Testis (tissue), 3 donors: ENCODE results near the gene VASH2. TPM values are rescaled to one million over a fixed set of nuclear protein-coding genes. Genes with fewer than 3 reads are reported as not detected.

Source experiments
- DNase-seq: peaks from one replicate; pipeline ENCODE4 v3.0.0-alpha.2; 2019
- H3K27ac ChIP-seq, 2 donors: fragments of 200-600 bp; sonication (generic); one replicate each; pipeline ENCODE4 v1.5.1; 2019
- H3K27me3 ChIP-seq: fragments of 200-600 bp; sonication (generic); one replicate; pipeline ENCODE4 v1.5.1; 2019
- H3K36me3 ChIP-seq: fragments of 200-600 bp; sonication (generic); one replicate; pipeline ENCODE4 v1.5.1; 2017; ENCODE audit warnings: low read depth; ENCODE audit errors: missing control alignments
- H3K4me1 ChIP-seq: fragments of 200-600 bp; sonication (generic); one replicate; pipeline ENCODE4 v1.5.1; 2019
- H3K4me3 ChIP-seq, 2 donors: fragments of 200-600 bp; sonication (generic); one replicate each; pipeline ENCODE4 v1.5.1; 2017 to 2019
- H3K9me3 ChIP-seq: fragments of 200-600 bp; sonication (generic); one replicate; pipeline ENCODE4 v1.5.1; 2017
- POLR2A ChIP-seq: fragments of 450-650 bp; IDR thresholded peaks from one replicate; pipeline ENCODE4 v1.6.1; 2017; ENCODE audit warnings: antibody characterized with exemption, mild to moderate bottlenecking, moderate library complexity
- WGBS, 2 donors: methylation state at CpG; one replicate each; pipeline ENCODE4 v1.1.5; 2018; 5-methylcytosine and 5-hydroxymethylcytosine counted together
- intact Hi-C: fragments of 100-400 bp; cut with DNase I; formaldehyde crosslinking; loops from one replicate; pipeline ENCODE4 v1.15.1; 2023; ENCODE audit warnings: low total_unique reads
- polyA plus RNA-seq: library from polyadenylated mRNA; stranded (reverse); fragments of 350-450 nt; fragmentation: Illumina TruSeq; extraction: RNeasy Lipid Tissue Mini Kit (QIAGEN cat#74804); gene quantifications from one replicate; pipeline ENCODE4 v1.2.3, GENCODE V29; 2014; ENCODE audit warnings: low read depth, low replicate concordance; ENCODE audit not compliant: insufficient read depth
- total RNA-seq, 2 donors: library from RNA; depleted of rRNA; stranded (reverse); fragments of >200 nt; gene quantifications; one replicate each; pipeline ENCODE4 v1.2.3, GENCODE V29; 2016
- TF ChIP-seq, protein P1 (sequence below), 3 experiments: fragments of 450-650 bp in 2 of 3; fragments of 200-600 bp in 1 of 3; sonication (generic) in 1 of 3; IDR thresholded peaks; one replicate each; pipeline ENCODE4 v1.5.1; 2016 to 2019; ENCODE audit warnings: antibody characterized with exemption in 3 of 3, mild to moderate bottlenecking in 2 of 3, moderate library complexity in 1 of 3

Gene VASH2
- total and polyA plus RNA-seq, 3 donors from 2014 or later, result 9.5 to 30.9 (median 18.0) TPM

DNA sequence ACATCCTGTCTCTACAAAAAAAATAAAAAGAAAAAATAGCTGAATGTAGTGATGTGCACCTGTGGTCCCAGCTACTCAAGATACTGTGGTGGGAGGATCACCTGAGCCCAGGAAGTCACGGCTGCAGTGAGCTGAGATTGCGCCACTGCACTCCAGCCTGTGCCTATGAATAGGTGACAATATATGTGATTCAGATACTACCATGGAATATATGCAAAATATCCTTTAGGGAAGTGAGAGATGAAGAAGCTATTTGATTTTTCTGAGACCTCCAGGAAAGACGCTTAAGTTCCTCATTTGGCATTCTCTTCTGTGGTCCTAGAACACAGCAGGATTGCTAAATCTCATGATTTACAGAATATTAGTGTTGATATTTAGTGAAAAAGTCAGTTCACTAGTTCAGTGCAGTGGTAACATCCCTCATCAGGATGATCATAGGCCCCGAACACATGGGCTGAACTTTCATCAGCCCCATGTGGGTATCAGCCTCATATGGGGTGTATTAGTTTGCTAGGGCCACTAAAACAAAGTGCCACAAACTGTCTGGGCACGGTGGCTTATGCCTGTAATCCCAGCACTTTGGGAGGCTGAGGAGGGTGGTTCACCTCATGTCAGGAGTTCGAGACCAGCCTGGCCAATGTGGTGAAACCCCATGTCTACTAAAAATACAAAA, 6.0 kb upstream of the VASH2 start:
- TF ChIP-seq, protein P1, sequence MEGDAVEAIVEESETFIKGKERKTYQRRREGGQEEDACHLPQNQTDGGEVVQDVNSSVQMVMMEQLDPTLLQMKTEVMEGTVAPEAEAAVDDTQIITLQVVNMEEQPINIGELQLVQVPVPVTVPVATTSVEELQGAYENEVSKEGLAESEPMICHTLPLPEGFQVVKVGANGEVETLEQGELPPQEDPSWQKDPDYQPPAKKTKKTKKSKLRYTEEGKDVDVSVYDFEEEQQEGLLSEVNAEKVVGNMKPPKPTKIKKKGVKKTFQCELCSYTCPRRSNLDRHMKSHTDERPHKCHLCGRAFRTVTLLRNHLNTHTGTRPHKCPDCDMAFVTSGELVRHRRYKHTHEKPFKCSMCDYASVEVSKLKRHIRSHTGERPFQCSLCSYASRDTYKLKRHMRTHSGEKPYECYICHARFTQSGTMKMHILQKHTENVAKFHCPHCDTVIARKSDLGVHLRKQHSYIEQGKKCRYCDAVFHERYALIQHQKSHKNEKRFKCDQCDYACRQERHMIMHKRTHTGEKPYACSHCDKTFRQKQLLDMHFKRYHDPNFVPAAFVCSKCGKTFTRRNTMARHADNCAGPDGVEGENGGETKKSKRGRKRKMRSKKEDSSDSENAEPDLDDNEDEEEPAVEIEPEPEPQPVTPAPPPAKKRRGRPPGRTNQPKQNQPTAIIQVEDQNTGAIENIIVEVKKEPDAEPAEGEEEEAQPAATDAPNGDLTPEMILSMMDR (IDR thresholded peaks at IDR 0.05), result no peak
- no peak for TF ChIP-seq POLR2A

DNA sequence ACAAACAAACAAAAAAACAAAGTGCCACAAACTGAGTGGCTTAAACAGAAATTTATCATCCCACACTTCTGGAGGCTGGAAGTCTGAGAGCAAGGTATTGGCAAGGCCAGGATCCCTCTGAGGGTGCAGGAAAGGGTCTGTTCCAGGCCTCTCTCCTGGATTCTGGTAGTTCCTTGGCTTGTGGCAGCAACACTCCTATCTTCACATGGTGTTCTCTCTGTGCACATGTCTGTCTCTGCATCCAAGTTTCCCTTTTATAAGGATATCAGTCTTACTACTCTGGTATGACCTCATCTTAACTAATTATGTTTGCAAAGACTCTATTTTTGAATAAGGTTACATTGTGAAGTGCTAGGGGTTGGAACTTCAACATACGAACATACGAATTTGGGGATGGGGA, 5.3 kb upstream of the VASH2 start:
- Histone ChIP-seq H3K36me3 (no peaks in the 10 kb centered on the region), H3K27ac (no peak overlapping the region), H3K4me1 (no peaks in the 10 kb centered on the region), H3K27me3 (no peaks in the 10 kb centered on the region), H3K4me3 (no peak overlapping the region), H3K9me3 (no peaks in the 10 kb centered on the region)
- 87 to 93% methylated on average over 2 of the region's 2 CpGs for WGBS, 2 donors
- no peak for DNase-seq
- TF ChIP-seq POLR2A, result no peak
- TF ChIP-seq, protein P1 (IDR thresholded peaks at IDR 0.05), result no peak
- intact Hi-C loops, result no loop called here

More for the DNA sequence above, 6.0 kb upstream of the VASH2 start:
- 87 to 91% methylated on average over 6 of the region's 6 CpGs for WGBS, 2 donors
- no peaks in the 10 kb centered on the region for H3K9me3 ChIP-seq
- H3K36me3 ChIP-seq, result no peaks in the 10 kb centered on the region
- no peaks in the 10 kb centered on the region for H3K27me3 ChIP-seq
- no peak for DNase-seq
- intact Hi-C loops, result no loop called here
- H3K4me3 ChIP-seq, result no peak overlapping the region
- H3K4me1 ChIP-seq, result no peaks in the 10 kb centered on the region
- no peak overlapping the region for H3K27ac ChIP-seq

DNA sequence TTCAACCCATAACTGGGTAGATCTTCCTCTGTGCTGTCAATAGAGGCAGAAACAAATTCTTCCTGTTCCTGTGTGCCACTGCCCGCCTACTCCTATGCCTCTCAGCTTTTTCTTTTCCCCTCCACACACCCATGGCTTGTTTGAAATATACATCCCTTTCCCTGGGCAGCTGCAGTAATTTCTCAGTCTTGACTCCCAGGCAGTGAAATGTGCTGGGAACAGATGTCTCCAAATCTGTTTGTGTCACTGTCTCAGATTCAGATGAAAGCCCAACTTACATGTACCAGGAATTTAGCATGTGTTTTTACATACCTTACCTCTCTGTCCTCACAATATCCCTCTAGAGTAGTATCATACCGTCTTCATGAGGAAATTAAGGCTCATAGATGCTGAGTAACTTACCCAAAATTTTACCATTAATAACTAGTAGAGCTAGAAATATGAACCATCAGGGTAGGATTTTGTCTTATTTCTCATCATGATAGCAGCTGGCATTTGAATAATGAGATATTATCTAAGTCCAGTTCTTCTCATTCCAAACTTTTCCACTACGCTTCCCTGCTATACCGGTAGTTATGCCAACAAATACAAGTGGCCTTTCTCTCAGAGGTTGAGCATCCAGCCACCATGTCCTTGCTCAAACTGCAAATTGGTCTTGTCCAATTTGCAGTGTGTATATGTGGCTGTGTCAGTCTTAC, 4.7 kb upstream of the VASH2 start:
- no peak overlapping the region for H3K27ac ChIP-seq
- H3K4me1 ChIP-seq, result no peaks in the 10 kb centered on the region
- intact Hi-C loops, result no loop called here
- WGBS, 2 donors, result 94 to 96% methylated on average over 4 of the region's 4 CpGs
- no peak for TF ChIP-seq POLR2A
- TF ChIP-seq, protein P1 (IDR thresholded peaks at IDR 0.05), result no peak
- no peaks in the 10 kb centered on the region for H3K27me3 ChIP-seq
- DNase-seq, result no peak
- no peaks in the 10 kb centered on the region for H3K9me3 ChIP-seq
- H3K4me3 ChIP-seq, result no peak overlapping the region
- H3K36me3 ChIP-seq, result no peaks in the 10 kb centered on the region

DNA sequence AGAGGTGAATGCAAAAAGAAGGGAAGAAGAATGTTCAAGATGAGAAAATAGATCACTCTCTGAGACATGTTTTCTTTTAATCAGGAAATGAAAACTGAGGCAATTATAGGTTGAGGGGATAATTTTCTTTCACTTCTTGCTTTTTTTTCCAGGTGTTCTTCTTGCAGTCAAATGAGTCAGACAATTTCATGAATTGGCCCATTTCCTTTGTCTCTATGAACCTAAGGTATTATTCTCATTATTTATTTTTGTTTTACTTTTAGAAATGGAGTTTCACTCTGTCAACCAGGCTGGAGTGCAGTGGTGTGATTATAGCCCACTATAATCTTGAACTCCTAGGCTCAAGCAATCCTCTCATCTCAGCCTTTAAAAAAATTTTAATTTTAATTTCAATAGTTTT, 3.5 kb upstream of the VASH2 start:
- Histone ChIP-seq H3K4me3 (no peak overlapping the region), H3K27ac (no peak overlapping the region), H3K27me3 (no peaks in the 10 kb centered on the region), H3K36me3 (no peaks in the 10 kb centered on the region), H3K9me3 (no peaks in the 10 kb centered on the region), H3K4me1 (peaks cover 3% of the 10 kb centered on the region)
- no peak for DNase-seq
- intact Hi-C loops, result no loop called here
- TF ChIP-seq, protein P1 (IDR thresholded peaks at IDR 0.05), result no peak
- TF ChIP-seq POLR2A, result no peak
